ENCODE results near the gene HAUS3. TPM values are rescaled to one million over a fixed set of nuclear protein-coding genes. Genes with fewer than 3 reads are reported as not detected.

The HAUS3 gene
- total RNA-seq, 4 donors from 2014 or later: 8.9 to 13.0 (median 10.7) TPM

DNA sequence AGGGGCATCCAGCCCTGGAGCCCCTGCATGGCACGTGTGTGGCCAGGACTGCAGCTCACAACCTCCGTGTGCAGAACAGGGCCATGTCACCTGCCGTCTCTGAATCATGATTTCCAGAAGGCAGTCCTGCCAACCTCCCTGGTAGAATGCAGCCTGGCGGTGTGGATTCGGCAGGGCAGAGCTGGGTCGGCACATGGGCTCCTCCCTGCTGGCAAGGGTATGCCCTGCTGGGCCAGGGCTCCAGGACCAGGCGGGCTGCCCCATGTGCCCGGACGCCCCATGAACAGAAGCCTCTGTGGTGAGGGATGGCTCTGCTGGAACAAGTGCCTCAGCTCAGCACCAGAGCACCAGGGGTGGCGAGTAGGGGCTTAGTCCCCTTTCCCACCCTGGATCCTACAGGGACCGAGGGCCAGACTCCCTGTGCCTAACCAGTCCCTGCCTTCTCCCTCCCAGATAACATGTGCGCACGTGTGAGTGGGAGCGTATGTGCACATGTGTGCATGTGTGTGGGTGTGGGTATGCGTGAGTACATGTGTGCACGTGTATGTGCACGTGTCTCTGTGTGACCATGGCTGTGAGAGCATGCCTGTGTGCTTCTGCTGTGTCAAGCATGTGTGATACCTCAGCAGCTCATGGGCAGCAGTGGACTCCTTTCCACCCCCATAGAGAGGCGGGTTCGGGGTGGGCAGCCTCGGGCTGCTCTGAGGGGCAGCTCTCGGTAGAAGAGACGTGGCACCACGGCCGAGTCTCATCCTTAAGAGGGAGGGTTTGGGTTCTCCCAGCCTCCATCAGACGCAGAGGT lies 30.3 kb upstream of the HAUS3 start:
- no peak for DNase-seq
- TF ChIP-seq, protein P1, sequence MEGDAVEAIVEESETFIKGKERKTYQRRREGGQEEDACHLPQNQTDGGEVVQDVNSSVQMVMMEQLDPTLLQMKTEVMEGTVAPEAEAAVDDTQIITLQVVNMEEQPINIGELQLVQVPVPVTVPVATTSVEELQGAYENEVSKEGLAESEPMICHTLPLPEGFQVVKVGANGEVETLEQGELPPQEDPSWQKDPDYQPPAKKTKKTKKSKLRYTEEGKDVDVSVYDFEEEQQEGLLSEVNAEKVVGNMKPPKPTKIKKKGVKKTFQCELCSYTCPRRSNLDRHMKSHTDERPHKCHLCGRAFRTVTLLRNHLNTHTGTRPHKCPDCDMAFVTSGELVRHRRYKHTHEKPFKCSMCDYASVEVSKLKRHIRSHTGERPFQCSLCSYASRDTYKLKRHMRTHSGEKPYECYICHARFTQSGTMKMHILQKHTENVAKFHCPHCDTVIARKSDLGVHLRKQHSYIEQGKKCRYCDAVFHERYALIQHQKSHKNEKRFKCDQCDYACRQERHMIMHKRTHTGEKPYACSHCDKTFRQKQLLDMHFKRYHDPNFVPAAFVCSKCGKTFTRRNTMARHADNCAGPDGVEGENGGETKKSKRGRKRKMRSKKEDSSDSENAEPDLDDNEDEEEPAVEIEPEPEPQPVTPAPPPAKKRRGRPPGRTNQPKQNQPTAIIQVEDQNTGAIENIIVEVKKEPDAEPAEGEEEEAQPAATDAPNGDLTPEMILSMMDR (IDR thresholded peaks at IDR 0.05): no peak
- TF ChIP-seq POLR2A (IDR thresholded peaks at IDR 0.05): no peak
- Histone ChIP-seq H3K27ac (no peak overlapping the region), H3K4me3 (no peak overlapping the region), H3K4me1 (peaks cover 0 to under 1% (median 0%) of the 10 kb centered on the region in 3 donors), H3K36me3 (peaks cover 0 to 22% (median 0%) of the 10 kb centered on the region in 3 donors), H3K27me3 (no peaks in the 10 kb centered on the region), H3K9me3 (no peaks in the 10 kb centered on the region)
- intact Hi-C loops (cut with DNase I): no loop called here
- WGBS, 2 donors: 93 to 94% methylated on average over 3 to 11 of the region's 25 CpGs

DNA sequence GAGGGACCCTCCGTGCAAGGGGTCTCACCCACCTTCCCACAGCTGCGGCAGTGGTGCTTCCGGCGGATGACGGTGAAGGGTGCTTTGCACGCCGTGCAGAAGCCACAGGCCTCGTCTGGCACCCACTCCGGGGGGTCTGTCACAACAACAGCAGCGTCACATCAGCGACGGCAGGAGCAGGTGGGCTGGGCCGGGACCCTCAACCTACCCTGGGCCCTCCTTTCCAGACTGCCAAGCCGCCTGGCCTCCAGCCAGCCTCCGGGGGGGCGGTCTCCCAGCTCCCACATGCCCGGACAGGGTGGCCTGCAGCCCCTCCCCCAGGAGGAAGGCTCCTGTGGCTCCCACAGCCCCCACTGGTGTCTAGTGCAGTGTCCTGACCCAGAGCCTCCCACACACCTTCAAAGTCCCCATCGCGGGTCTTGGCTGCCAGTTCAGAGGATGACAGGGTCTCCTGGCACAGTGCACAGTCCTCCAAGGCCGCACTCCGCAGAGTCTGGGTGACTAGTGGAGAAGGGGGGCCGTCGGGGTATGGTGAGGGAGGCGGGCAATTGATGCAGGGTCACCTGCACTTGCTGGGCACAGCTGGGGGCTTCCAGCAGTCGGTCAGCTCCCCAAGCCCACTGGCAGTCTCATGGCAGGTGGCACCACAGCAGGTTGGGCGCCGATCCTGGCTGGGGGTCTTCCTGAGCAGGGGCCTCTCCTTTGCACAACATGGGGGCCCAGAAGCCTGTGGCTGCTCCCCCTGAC lies 29.5 kb upstream of the HAUS3 start:
- WGBS, 2 donors: 60 to 100% methylated on average over 4 to 8 of the region's 27 CpGs
- intact Hi-C loops (cut with DNase I): no loop called here

DNA sequence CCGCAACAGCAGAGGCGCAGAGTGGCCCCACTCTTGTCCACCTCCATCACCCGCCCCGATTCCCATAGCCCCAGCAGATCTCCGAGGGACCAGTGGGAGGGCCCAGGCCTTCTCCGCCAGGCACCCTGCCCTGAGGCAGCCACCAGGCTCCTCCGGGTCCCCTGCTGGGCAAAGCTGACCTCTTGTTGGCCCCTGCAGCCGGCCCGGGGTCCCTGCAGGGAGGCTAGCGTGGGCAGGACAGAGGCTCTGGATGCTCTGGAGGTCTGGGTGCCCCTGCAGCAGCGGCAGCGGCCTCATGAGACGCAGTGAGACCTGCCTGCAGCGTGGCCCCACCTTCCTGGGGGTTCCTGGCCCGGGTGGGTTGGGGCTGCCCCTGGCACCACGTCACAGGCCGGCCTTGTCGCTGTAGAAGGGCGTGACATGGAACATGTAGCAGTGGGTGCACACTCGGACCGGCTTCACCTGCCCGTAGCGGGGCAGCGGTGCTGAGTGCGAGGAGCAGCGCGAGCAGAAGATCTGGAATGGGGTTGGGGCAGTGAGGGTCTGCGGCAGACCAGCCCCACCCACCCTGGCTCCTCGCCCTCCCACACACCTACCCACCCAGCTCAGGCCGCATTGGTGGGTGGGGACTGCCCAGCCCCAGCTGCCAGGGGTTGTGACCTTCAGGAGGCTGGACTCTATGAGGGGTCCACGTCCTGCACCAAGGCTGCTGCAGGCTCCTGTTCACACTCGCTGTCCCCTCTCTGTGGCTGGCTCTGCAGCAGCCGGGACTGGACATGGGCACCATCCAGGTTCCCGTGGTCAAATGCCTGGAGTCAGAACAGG lies 28.6 kb upstream of the HAUS3 start:
- Histone ChIP-seq H3K27me3 (no peaks in the 10 kb centered on the region), H3K27ac (no peak overlapping the region), H3K36me3 (peaks cover 0 to 22% (median 0%) of the 10 kb centered on the region in 3 donors), H3K4me1 (peaks cover 0 to 17% (median 4%) of the 10 kb centered on the region in 3 donors), H3K4me3 (no peak overlapping the region), H3K9me3 (no peaks in the 10 kb centered on the region)
- whole genome bisulfite sequencing, 2 donors: 92 to 95% methylated on average over 2 to 8 of the region's 34 CpGs
- no peak for TF ChIP-seq POLR2A (IDR thresholded peaks at IDR 0.05)
- TF ChIP-seq, protein P1 (IDR thresholded peaks at IDR 0.05): no peak
- intact Hi-C loops (cut with DNase I): no loop called here
- DNase-seq: no peak

More for the DNA sequence above, 29.5 kb upstream of the HAUS3 start:
- no peak for TF ChIP-seq POLR2A (IDR thresholded peaks at IDR 0.05)
- TF ChIP-seq, protein P1 (IDR thresholded peaks at IDR 0.05): no peak
- Histone ChIP-seq H3K4me3 (no peak overlapping the region), H3K36me3 (peaks cover 0 to 22% (median 0%) of the 10 kb centered on the region in 3 donors), H3K4me1 (peaks cover 0 to 8% (median 0%) of the 10 kb centered on the region in 3 donors), H3K27me3 (no peaks in the 10 kb centered on the region), H3K27ac (no peak overlapping the region), H3K9me3 (no peaks in the 10 kb centered on the region)
- no peak for DNase-seq

DNA sequence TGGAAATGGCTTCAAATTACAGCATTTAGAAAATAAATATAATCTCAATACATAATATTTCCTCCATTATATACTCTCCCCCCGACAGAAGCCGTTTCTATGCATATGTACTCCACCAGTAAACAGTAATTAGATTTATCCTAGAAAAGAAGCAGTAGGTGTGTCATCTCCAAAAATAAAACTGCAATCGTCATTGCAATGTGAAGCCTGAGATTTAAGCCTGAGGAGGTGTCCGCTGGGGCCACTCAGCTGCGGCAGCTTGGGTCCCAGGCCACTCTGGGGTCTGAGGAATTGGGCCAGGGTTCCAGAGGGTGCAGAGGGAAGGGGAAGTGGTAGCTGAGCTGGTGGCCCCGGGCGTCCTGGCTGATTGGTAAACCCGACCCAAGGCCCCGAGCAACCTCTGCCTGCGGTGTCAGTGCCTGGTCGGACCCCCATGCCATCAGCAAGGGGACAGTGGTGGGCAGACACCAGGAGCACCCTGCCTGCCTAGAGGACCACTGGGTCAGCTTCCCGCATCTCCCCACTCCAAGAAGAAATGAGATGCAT lies 27.8 kb upstream of the HAUS3 start:
- H3K9me3 ChIP-seq: no peaks in the 10 kb centered on the region
- intact Hi-C loops (cut with DNase I): no loop called here
- no peaks in the 10 kb centered on the region for H3K27me3 ChIP-seq
- no peak overlapping the region for H3K27ac ChIP-seq
- no peak for DNase-seq
- peaks cover 0 to 22% (median 0%) of the 10 kb centered on the region in 3 donors for H3K36me3 ChIP-seq
- WGBS, 2 donors: 71 to 76% methylated on average over 5 to 6 of the region's 12 CpGs
- TF ChIP-seq POLR2A (IDR thresholded peaks at IDR 0.05): no peak
- TF ChIP-seq, protein P1 (IDR thresholded peaks at IDR 0.05): no peak
- H3K4me3 ChIP-seq: no peak overlapping the region
- peaks cover 0 to 23% (median 7%) of the 10 kb centered on the region in 3 donors for H3K4me1 ChIP-seq

All from esophagus squamous epithelium (tissue), 5 donors.